Chondrocyte (in vitro differentiated cells): Measurements from ENCODE around the gene LUZP2. TPM values are rescaled to one million over a fixed set of nuclear protein-coding genes. Genes with fewer than 3 reads are reported as not detected.
A peak's percentile ranks its signal among the peaks of the same experiment; 100 is the strongest.

ENCODE experiments used
- DNase-seq: peaks from one replicate; pipeline ENCODE4 v3.0.0; 2021; ENCODE audit warnings: mixed read lengths, low spot score
- H3K27ac Mint-ChIP-seq: one replicate; pipeline ENCODE4 v1.8.0; 2021; ENCODE audit warnings: mild to moderate bottlenecking, moderate library complexity, mixed read lengths; ENCODE audit not compliant: unreplicated experiment
- H3K27me3 Mint-ChIP-seq: 2 replicates; pipeline ENCODE4 v1.8.0; 2021; ENCODE audit warnings: low read depth, mixed read lengths
- H3K36me3 Mint-ChIP-seq: 2 replicates; pipeline ENCODE4 v1.8.0; 2021; ENCODE audit warnings: low read depth, mixed read lengths
- H3K4me1 Mint-ChIP-seq: 2 replicates; pipeline ENCODE4 v1.8.0; 2021; ENCODE audit warnings: low read depth, mild to moderate bottlenecking, mixed read lengths
- H3K4me3 Mint-ChIP-seq: one replicate; pipeline ENCODE4 v1.8.0; 2021; ENCODE audit warnings: mild to moderate bottlenecking, moderate library complexity, mixed read lengths; ENCODE audit not compliant: unreplicated experiment
- H3K9me3 Mint-ChIP-seq: 2 replicates; pipeline ENCODE4 v1.8.0; 2021; ENCODE audit warnings: low read depth, mixed read lengths
- total RNA-seq: library from RNA; stranded (reverse); gene quantifications from 3 replicates; pipeline ENCODE4 v1.2.1, GENCODE V29; 2021
- TF ChIP-seq, protein P1 (sequence below): fragments of 200-600 bp; sonication (generic); IDR thresholded peaks from 2 replicates; pipeline ENCODE4 v1.5.0; 2021; ENCODE audit warnings: antibody characterized with exemption, mild to moderate bottlenecking, moderate library complexity

The LUZP2 gene
- total RNA-seq, 1 donor from 2014 or later, result 13.9 TPM

DNA sequence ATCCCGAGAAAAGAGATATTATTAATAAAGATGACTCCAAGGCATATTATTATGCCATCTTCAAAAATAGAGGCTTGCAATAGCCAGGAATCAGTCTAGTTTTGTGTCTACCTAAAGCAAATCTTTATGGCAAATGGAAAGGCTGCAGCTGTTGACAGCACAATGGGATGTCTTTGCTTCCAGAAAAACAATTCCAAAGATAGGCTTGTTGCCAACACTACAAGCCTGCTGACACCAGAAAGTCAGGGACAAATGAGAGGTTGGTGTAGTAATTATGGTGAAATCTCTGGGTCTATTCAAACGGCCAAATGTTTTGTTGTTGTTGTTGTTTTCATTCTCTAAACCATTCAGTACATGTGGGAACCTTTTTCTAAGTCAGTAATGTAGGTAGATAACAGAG, 101.8 kb downstream of the LUZP2 start:
- Mint-ChIP-seq H3K4me1 (peaks cover 1% of the 10 kb centered on the region), H3K4me3 (no peak overlapping the region), H3K36me3 (no peaks in the 10 kb centered on the region), H3K9me3 (no peaks in the 10 kb centered on the region), H3K27ac (no peak overlapping the region), H3K27me3 (no peaks in the 10 kb centered on the region)
- TF ChIP-seq, protein P1, sequence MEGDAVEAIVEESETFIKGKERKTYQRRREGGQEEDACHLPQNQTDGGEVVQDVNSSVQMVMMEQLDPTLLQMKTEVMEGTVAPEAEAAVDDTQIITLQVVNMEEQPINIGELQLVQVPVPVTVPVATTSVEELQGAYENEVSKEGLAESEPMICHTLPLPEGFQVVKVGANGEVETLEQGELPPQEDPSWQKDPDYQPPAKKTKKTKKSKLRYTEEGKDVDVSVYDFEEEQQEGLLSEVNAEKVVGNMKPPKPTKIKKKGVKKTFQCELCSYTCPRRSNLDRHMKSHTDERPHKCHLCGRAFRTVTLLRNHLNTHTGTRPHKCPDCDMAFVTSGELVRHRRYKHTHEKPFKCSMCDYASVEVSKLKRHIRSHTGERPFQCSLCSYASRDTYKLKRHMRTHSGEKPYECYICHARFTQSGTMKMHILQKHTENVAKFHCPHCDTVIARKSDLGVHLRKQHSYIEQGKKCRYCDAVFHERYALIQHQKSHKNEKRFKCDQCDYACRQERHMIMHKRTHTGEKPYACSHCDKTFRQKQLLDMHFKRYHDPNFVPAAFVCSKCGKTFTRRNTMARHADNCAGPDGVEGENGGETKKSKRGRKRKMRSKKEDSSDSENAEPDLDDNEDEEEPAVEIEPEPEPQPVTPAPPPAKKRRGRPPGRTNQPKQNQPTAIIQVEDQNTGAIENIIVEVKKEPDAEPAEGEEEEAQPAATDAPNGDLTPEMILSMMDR, result no peak
- DNase-seq, result no peak

DNA sequence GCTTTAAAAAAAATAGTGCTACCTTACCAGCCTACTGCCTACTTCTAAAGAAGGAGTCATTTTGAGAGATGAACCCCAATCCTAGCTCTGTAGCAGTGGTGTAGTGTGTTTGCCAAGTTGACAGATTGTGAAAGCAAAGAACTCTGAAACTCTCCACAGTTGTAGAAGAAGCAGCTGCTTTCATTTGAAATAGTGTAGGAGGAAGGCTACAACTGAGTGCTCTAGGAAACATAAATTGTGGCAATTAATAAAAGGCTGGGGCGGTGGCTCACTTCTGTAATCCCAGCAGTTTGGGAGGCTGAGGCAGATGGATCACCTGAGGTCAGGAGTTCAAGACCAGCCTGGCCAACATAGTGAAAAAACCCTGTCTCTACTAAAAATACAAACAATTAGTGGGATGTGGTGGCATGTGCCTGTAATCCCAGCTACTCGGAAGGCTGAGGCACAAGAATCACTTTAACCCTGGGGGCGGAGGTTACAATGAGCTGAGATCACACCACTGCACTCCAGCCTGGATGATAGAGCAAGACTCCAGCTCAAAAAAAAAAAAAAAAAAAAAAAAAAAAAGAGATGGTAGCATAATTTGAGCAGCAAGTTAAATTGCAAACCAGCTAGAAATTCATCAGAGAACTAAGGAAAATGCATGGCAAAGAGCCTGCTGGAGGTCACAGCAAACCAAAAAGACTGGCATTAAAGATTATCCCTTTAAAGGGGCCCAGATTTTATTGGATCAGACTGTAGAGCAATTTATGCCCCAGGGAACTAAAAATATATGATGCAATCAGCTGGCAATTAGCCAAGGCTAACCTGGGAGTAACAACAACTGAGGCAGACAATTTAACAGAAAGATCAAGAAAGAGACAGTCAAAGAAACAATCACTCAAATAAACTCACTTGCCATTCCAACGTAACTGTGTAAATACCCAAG, 112.6 kb downstream of the LUZP2 start:
- Mint-ChIP-seq H3K27me3 (no peaks in the 10 kb centered on the region), H3K27ac (no peak overlapping the region), H3K36me3 (peaks cover 2% of the 10 kb centered on the region), H3K4me1 (no peaks in the 10 kb centered on the region), H3K4me3 (no peak overlapping the region), H3K9me3 (no peaks in the 10 kb centered on the region)
- TF ChIP-seq, protein P1, result no peak
- no peak for DNase-seq

DNA sequence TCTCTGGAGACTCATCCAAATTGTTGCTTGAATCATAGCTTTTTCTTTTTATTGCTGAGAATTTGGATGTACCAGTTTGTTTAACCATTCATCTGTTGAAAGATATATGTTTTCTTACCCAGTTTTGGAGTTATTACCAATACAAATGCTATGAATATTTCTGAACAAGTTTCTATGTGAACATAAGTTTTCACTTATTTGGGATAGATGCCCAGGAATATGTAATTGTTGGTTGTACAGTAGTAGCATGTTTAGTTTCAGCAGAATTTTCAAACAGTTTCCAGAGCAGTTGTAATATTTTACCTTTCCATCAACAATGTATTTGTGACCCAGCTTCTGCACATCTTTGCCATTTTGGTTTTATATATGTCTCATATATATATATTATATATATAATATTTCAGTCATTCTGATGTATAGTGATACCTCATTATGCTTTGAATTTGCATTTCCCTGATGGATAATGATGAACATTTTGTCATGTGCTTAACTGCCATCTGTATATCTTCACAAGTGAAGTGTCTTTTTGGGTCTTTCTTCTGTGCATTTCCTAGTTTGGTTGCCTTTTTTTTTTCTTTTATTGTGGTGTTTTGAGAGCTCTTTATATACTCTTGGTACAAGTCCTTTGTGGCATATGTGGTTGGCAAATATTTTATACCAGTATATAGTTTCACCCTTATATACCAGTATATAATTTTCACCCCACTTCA, 118.8 kb downstream of the LUZP2 start:
- H3K27me3 Mint-ChIP-seq, result no peaks in the 10 kb centered on the region
- TF ChIP-seq, protein P1, result no peak
- DNase-seq, result no peak
- H3K4me1 Mint-ChIP-seq, result no peaks in the 10 kb centered on the region
- H3K4me3 Mint-ChIP-seq, result no peak overlapping the region
- H3K27ac Mint-ChIP-seq, result no peak overlapping the region
- no peaks in the 10 kb centered on the region for H3K36me3 Mint-ChIP-seq
- no peaks in the 10 kb centered on the region for H3K9me3 Mint-ChIP-seq

DNA sequence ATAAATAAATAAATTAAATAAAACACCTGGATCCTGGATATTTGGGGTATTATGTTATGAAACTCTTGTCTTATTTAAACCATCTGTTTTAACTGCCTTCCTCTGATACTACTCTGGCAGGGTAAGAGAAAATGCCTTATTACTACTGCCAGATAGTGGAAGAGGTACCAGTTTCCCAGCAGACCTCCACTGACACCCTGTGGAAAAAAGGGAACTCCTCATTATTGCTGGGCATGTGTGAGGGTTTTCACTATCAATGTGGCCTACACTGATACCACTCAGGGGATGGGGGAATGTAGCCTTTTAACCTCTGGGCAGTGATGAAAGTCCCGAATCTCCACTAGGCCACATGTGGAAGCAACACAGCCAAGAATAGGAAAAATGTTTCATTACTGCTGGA, 121.0 kb downstream of the LUZP2 start:
- Mint-ChIP-seq H3K27ac (no peak overlapping the region), H3K36me3 (no peaks in the 10 kb centered on the region), H3K4me1 (peaks cover 7% of the 10 kb centered on the region), H3K4me3 (no peak overlapping the region), H3K27me3 (no peaks in the 10 kb centered on the region), H3K9me3 (no peaks in the 10 kb centered on the region)
- no peak for DNase-seq
- TF ChIP-seq, protein P1, result peak; percentile 34

DNA sequence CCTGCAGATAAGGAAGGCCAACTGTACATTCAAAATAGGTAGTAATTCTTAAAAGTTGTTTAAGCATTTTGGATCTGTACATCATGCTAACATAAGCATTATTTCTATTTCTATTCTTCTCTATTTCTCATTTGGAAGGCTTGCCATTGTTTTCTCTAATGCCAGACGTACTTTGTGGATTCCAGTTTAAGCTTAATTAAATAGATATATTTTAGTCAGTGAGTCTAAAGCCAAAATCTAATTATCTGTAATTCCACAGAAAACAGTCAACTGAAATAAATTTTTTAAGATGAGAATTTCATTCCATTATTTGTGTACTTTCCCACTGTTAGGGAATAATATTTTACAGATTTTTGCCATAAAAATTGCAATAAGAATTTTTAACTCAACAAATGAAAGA, 123.0 kb downstream of the LUZP2 start:
- no peak overlapping the region for H3K4me3 Mint-ChIP-seq
- no peak for DNase-seq
- H3K4me1 Mint-ChIP-seq, result peaks cover 14% of the 10 kb centered on the region
- no peaks in the 10 kb centered on the region for H3K9me3 Mint-ChIP-seq
- H3K27me3 Mint-ChIP-seq, result no peaks in the 10 kb centered on the region
- TF ChIP-seq, protein P1, result no peak
- H3K27ac Mint-ChIP-seq, result no peak overlapping the region
- H3K36me3 Mint-ChIP-seq, result no peaks in the 10 kb centered on the region
